HCT116 (cell line): ENCODE measurements around the gene CTSW. TPM values are rescaled to one million over a fixed set of nuclear protein-coding genes. Genes with fewer than 3 reads are reported as not detected.

Experiments
- ATAC-seq: fragments of 200-7000 bp; cut with Tn5 transposase; 2 replicates; pipeline ENCODE4 v1.9.1; 2020; ENCODE audit warnings: mild to moderate bottlenecking, moderate library complexity
- BruUV-seq: library from RNA; stranded (reverse); fragments of 400-500 nt; replicated peaks from 2 replicates; lab custom pipeline; 2021; lab: Mats Ljungman, UMichigan
- CTCF ChIA-PET: fragments of 300-600 bp; sonication (Branson Sonifier 250); formaldehyde crosslinking; loops from one replicate; lab custom pipeline; 2021; ENCODE audit warnings: antibody characterized with exemption; lab: Charles Lee
- POLR2A ChIA-PET: fragments of 300-600, 350-600 bp; sonication (Branson Sonifier 250); formaldehyde crosslinking; loops from one replicate; lab custom pipeline; 2021; ENCODE audit warnings: antibody characterized with exemption; lab: Charles Lee
- RAD21 ChIA-PET, 2 experiments: fragments of 300-600 bp; sonication (Branson Sonifier 250); formaldehyde crosslinking; loops; one replicate each; lab custom pipeline; 2023; ENCODE audit warnings: low total read pairs in 2 of 2; ENCODE audit not compliant: uncharacterized antibody in 2 of 2, unreplicated experiment in 2 of 2, low non-redundant PET in 1 of 2; lab: Charles Lee
- DNase-seq: peaks from one replicate; pipeline ENCODE4 v3.0.0-alpha.2; 2010; ENCODE audit warnings: low read depth, low spot score
- H2AFZ ChIP-seq: fragments of 200-600 bp; shearing (Covaris generic), sonication (generic); 2 replicates; pipeline ENCODE4 v1.6.1; 2017; ENCODE audit warnings: low read depth, mixed run types, mixed read lengths, antibody characterized with exemption, low read length; ENCODE audit not compliant: poor library complexity, severe bottlenecking
- H3K27ac ChIP-seq: 2 replicates; pipeline ENCODE4 v1.5.1; 2012; ENCODE audit warnings: low read depth, low read length
- H3K27me3 ChIP-seq: fragments of 200-600 bp; sonication (generic); 2 replicates; pipeline ENCODE4 v1.6.1; 2016; ENCODE audit warnings: mixed run types, low read length, mixed read lengths; ENCODE audit not compliant: insufficient read depth
- H3K36me3 ChIP-seq, 2 experiments: fragments of 200-500 bp in 1 of 2; fragments of 200-600 bp in 1 of 2; sonication (Bioruptor generic) in 1 of 2; sonication (generic) in 1 of 2; 2 replicates each; pipeline versions ENCODE4 v1.5.1 to v1.6.1; 2014 to 2016; ENCODE audit warnings: low read length in 2 of 2, inconsistent platforms in 1 of 2, mixed read lengths in 1 of 2, mixed run types in 1 of 2; ENCODE audit not compliant: insufficient read depth in 2 of 2, control insufficient read depth in 1 of 2
- H3K4me1 ChIP-seq, 2 experiments: fragments of 200-600 bp in 1 of 2; sonication (generic) in 1 of 2; 2 replicates each; pipeline versions ENCODE4 v1.5.1 to v1.6.1; 2012 to 2017; ENCODE audit warnings: low read length in 2 of 2, inconsistent platforms in 1 of 2, mild to moderate bottlenecking in 1 of 2, mixed read lengths in 1 of 2, mixed run types in 1 of 2, moderate library complexity in 1 of 2; ENCODE audit not compliant: insufficient read depth in 2 of 2, control insufficient read depth in 1 of 2
- H3K4me2 ChIP-seq: fragments of 200-600 bp; sonication (generic); 2 replicates; pipeline ENCODE4 v1.6.1; 2017; ENCODE audit warnings: mixed run types, low read length, mixed read lengths
- H3K4me3 ChIP-seq, 2 experiments: fragments of 200-600 bp in 1 of 2; sonication (generic) in 1 of 2; replicated peaks in 1 of 2; 2 replicates each; pipeline ENCODE4 v1.5.1; 2011 to 2016; ENCODE audit warnings: low read length in 2 of 2, control low read depth in 1 of 2, low read depth in 1 of 2, mild to moderate bottlenecking in 1 of 2, mixed read lengths in 1 of 2, mixed run types in 1 of 2
- H3K79me2 ChIP-seq: fragments of 200-600 bp; sonication (generic); 2 replicates; pipeline ENCODE4 v1.6.1; 2017; ENCODE audit warnings: mild to moderate bottlenecking, mixed run types, low read length, moderate library complexity, mixed read lengths; ENCODE audit not compliant: insufficient read depth
- H3K9ac ChIP-seq: fragments of 200-600 bp; sonication (generic); 2 replicates; pipeline ENCODE4 v1.6.1; 2016; ENCODE audit warnings: low read length, mixed read lengths
- H3K9me2 ChIP-seq: fragments of 200-600 bp; sonication (generic), shearing (Covaris generic); 2 replicates; pipeline ENCODE4 v1.6.1; 2017; ENCODE audit warnings: mixed run types, mild to moderate bottlenecking, moderate library complexity; ENCODE audit not compliant: insufficient read depth
- H3K9me3 ChIP-seq, 2 experiments: fragments of 200-500 bp in 1 of 2; fragments of 200-600 bp in 1 of 2; sonication (Bioruptor generic) in 1 of 2; sonication (generic) in 1 of 2; 2 replicates each; pipeline ENCODE4 v1.6.1; 2014 to 2017; ENCODE audit warnings: low read length in 2 of 2, mixed read lengths in 2 of 2, inconsistent platforms in 1 of 2, low read depth in 1 of 2, mild to moderate bottlenecking in 1 of 2, mixed run types in 1 of 2, moderate library complexity in 1 of 2; ENCODE audit not compliant: control insufficient read depth in 1 of 2, insufficient read depth in 1 of 2
- H4K20me1 ChIP-seq: fragments of 200-600 bp; sonication (generic), shearing (Covaris generic); 2 replicates; pipeline ENCODE4 v1.6.1; 2017; ENCODE audit warnings: mixed run types, mild to moderate bottlenecking, moderate library complexity; ENCODE audit not compliant: insufficient read depth
- ELF1 ChIP-seq: IDR thresholded peaks from 2 replicates; pipeline ENCODE4 v1.6.1; 2012; ENCODE audit warnings: low read depth, borderline replicate concordance
- EZH2 ChIP-seq: fragments of 200-600 bp; sonication (generic); IDR thresholded peaks from 2 replicates; pipeline ENCODE4 v1.6.1; 2017; ENCODE audit warnings: antibody characterized with exemption, mixed run types
- JUND ChIP-seq: IDR thresholded peaks from 2 replicates; pipeline ENCODE4 v1.6.1; 2012
- SIN3A ChIP-seq: IDR thresholded peaks from 2 replicates; pipeline ENCODE4 v1.6.1; 2012; ENCODE audit warnings: low read depth
- SP1 ChIP-seq: IDR thresholded peaks from 2 replicates; pipeline ENCODE4 v1.6.1; 2012; ENCODE audit warnings: low read depth
- YY1 ChIP-seq: IDR thresholded peaks from 2 replicates; pipeline ENCODE4 v1.6.1; 2011; ENCODE audit warnings: low read length, low read depth, moderate library complexity, mild to moderate bottlenecking; ENCODE audit not compliant: insufficient replicate concordance; ENCODE audit errors: extremely low read depth
- intact Hi-C: fragments of 100-400 bp; cut with micrococcal nuclease; formaldehyde crosslinking; loops from 2 replicates; pipeline ENCODE4 v1.10.0; 2022
- total RNA-seq: library from RNA; stranded (reverse); gene quantifications from one replicate; pipeline ENCODE4 v1.2.1, GENCODE V29; 2021; ENCODE audit not compliant: unreplicated experiment

The CTSW gene
- total RNA-seq, 1 experiment from 2014 or later: not detected

DNA sequence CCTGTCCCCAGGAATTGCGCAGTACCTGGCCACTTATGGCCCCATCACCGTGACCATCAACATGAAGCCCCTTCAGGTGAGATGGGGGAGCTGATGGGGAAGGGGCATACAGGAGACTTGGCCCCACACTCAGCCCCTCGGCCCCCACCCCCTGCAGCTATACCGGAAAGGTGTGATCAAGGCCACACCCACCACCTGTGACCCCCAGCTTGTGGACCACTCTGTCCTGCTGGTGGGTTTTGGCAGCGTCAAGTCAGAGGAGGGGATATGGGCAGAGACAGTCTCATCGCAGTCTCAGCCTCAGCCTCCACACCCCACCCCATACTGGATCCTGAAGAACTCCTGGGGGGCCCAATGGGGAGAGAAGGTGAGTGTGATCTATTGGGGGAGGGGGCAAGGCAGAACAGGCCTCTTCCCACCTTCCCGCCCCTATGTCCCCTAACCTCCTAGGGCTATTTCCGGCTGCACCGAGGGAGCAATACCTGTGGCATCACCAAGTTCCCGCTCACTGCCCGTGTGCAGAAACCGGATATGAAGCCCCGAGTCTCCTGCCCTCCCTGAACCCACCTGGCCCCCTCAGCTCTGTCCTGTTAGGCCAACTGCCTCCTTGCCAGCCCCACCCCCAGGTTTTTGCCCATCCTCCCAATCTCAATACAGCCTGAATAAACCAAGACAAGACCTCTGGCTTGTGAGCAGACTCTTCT lies 3.6 kb downstream of the CTSW start:
- RAD21 ChIA-PET: no interaction called here
- no peaks in the 10 kb centered on the region for H4K20me1 ChIP-seq
- H3K9me3 ChIP-seq: no peaks in the 10 kb centered on the region
- no peak overlapping the region for H2AFZ ChIP-seq
- BruUV-seq: no TSS peak
- peaks cover 14 to 50% of the 10 kb centered on the region in 2 experiments for H3K36me3 ChIP-seq
- H3K27ac ChIP-seq: no peak overlapping the region
- H3K9me2 ChIP-seq: no peaks in the 10 kb centered on the region
- intact Hi-C loops: no loop called here
- H3K79me2 ChIP-seq: peaks cover 39% of the 10 kb centered on the region
- H3K9ac ChIP-seq: no peak overlapping the region
- POLR2A ChIA-PET: interaction anchor here (1.4 to 1.6 kb wide), 2 partner anchors 12 to 24 kb away, joined by 3 to 9 read pairs; partner anchors contain the start of gene CFL1
- H3K4me1 ChIP-seq: peaks cover 7 to 26% of the 10 kb centered on the region in 2 experiments
- ATAC-seq: no peak
- H3K4me2 ChIP-seq: no peak overlapping the region
- CTCF ChIA-PET: interaction anchor here (1.6 kb wide), 1 partner anchor 34 kb away, joined by 5 read pairs; no protein-coding TSS in a partner anchor
- no peaks in the 10 kb centered on the region for H3K27me3 ChIP-seq
- no peak overlapping the region for H3K4me3 ChIP-seq
- no peak for DNase-seq
- TF ChIP-seq JUND (no peak), SP1 (no peak), ELF1 (no peak), YY1 (no peak), SIN3A (no peak), EZH2 (no peak)
